Vagina (tissue), 2 donors: Measurements from ENCODE around the gene MARCHF6.

Source experiments
- CTCF ChIP-seq, 3 experiments: fragments of 450-650 bp in 2 of 3; fragments of 200-600 bp in 1 of 3; sonication (generic) in 1 of 3; IDR thresholded peaks; one replicate each; pipeline ENCODE4 v1.5.1; 2017 to 2019; ENCODE audit warnings: antibody characterized with exemption in 3 of 3, mild to moderate bottlenecking in 2 of 3, moderate library complexity in 2 of 3
- POLR2A ChIP-seq, 2 donors: fragments of 450-650 bp; IDR thresholded peaks; one replicate each; pipeline ENCODE4 v1.6.1; 2017; ENCODE audit warnings: antibody characterized with exemption in 2 of 2, mild to moderate bottlenecking in 2 of 2, moderate library complexity in 2 of 2
- POLR2AphosphoS5 ChIP-seq, 2 donors: sonication (generic); formaldehyde crosslinking; IDR thresholded peaks; one replicate each; pipeline ENCODE4 v1.9.0; 2017; ENCODE audit warnings: antibody characterized with exemption in 2 of 2, mild to moderate bottlenecking in 2 of 2, low read depth in 1 of 2; ENCODE audit not compliant: insufficient read depth in 1 of 2

- TF ChIP-seq CTCF (IDR thresholded peaks at IDR 0.05), result no peak
- TF ChIP-seq POLR2AphosphoS5 (IDR thresholded peaks at IDR 0.05; ENCODE audit: insufficient read depth in 1 of 2, low read depth in 1 of 2), result no peak
- TF ChIP-seq POLR2A (IDR thresholded peaks at IDR 0.05), result no peak
These were observed 28.3 kb downstream of the MARCHF6 start for GRCh38 chr5:10381803-10382202.
